AG04450 (cell line): ENCODE measurements around the gene ADAMTS2. TPM values are rescaled to one million over a fixed set of nuclear protein-coding genes. Genes with fewer than 3 reads are reported as not detected.

Experiments used
- CTCF ChIA-PET: fragments of 300-600, 350-600 bp; formaldehyde crosslinking; extraction: SDS; loops from one replicate; lab custom pipeline; 2022; ENCODE audit warnings: antibody characterized with exemption, inconsistent platforms; lab: Charles Lee
- POLR2A ChIA-PET: fragments of 350-600 bp; formaldehyde crosslinking; extraction: SDS; loops from one replicate; lab custom pipeline; 2021; ENCODE audit warnings: antibody characterized with exemption, inconsistent platforms; lab: Yijun Ruan, JAX
- DNase-seq: peaks from one replicate; pipeline ENCODE4 v3.0.0-alpha.2; 2011; ENCODE audit warnings: low read depth, low spot score
- H3K27ac ChIP-seq: one replicate; pipeline ENCODE4 v1.5.1; 2012; ENCODE audit warnings: low read depth, low read length, control low read depth
- H3K27me3 ChIP-seq: one replicate; pipeline ENCODE4 v1.6.0; 2012; ENCODE audit warnings: low read length; ENCODE audit not compliant: control insufficient read depth, insufficient read depth
- H3K4me3 ChIP-seq: 2 replicates; pipeline ENCODE4 v1.5.1; 2011; ENCODE audit warnings: mild to moderate bottlenecking, low read depth, low read length, control low read depth
- H3K9me3 ChIP-seq: 2 replicates; pipeline ENCODE4 v1.5.1; 2012; ENCODE audit warnings: low read length; ENCODE audit not compliant: control insufficient read depth, insufficient read depth
- polyA plus RNA-seq: library from polyadenylated mRNA; depleted of rRNA; stranded (reverse); fragments of >200 nt; gene quantifications from 2 replicates; pipeline ENCODE4 v1.2.3, GENCODE V29; 2011
- TF ChIP-seq, protein P1 (sequence below): IDR thresholded peaks from 2 replicates; pipeline ENCODE4 v1.5.1; 2011; ENCODE audit warnings: low read depth, low read length, control low read depth, inconsistent platforms

The ADAMTS2 gene
- polyA plus RNA-seq, 1 experiment: 22.6 TPM

DNA sequence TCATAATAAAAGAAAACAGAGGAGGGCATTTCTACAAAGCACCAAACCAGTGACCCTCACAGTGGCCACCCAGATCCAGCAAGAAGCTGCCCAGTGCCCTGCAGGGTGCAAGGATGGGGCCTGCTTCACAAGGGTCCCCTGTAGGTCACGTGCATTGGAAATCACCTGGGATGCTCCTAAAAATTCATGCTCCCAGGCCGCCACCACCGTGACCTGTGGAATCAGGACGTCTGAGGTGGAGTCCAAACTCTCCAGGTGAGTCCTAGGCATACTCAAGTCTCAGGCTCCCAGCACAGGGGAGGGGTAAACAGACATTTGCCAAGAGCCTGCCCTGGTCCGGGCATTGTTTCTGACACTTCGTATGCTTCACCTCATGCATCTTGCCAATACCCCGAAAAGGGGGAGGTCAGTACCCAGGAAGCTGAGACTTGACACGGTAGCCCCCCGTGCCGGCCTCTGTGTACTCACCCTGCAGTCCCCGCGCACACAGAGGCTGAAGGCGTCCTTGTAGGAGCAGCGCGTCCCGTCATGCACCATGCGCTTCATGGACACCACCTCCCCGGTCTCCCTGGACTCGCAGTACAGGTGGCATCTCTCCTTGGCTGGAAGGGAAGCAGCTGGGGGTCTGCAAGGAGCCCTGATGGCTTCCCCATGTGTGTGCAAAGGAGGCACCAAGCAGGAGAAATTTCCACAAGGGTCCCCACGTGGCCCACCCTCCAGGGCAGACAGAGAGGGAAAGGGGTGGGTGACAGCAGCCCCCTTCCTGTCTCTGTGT lies 209.6 kb downstream of the ADAMTS2 start:
- no peak overlapping the region for H3K27ac ChIP-seq
- no peak for DNase-seq
- TF ChIP-seq, protein P1, sequence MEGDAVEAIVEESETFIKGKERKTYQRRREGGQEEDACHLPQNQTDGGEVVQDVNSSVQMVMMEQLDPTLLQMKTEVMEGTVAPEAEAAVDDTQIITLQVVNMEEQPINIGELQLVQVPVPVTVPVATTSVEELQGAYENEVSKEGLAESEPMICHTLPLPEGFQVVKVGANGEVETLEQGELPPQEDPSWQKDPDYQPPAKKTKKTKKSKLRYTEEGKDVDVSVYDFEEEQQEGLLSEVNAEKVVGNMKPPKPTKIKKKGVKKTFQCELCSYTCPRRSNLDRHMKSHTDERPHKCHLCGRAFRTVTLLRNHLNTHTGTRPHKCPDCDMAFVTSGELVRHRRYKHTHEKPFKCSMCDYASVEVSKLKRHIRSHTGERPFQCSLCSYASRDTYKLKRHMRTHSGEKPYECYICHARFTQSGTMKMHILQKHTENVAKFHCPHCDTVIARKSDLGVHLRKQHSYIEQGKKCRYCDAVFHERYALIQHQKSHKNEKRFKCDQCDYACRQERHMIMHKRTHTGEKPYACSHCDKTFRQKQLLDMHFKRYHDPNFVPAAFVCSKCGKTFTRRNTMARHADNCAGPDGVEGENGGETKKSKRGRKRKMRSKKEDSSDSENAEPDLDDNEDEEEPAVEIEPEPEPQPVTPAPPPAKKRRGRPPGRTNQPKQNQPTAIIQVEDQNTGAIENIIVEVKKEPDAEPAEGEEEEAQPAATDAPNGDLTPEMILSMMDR: no peak
- CTCF ChIA-PET: interaction anchor here (0.6 kb wide), 1 partner anchor 29 kb away, joined by 4 read pairs; no protein-coding TSS in a partner anchor
- no peaks in the 10 kb centered on the region for H3K27me3 ChIP-seq
- POLR2A ChIA-PET: no interaction called here
- H3K4me3 ChIP-seq: no peak overlapping the region
- peaks cover 60% of the 10 kb centered on the region for H3K9me3 ChIP-seq

DNA sequence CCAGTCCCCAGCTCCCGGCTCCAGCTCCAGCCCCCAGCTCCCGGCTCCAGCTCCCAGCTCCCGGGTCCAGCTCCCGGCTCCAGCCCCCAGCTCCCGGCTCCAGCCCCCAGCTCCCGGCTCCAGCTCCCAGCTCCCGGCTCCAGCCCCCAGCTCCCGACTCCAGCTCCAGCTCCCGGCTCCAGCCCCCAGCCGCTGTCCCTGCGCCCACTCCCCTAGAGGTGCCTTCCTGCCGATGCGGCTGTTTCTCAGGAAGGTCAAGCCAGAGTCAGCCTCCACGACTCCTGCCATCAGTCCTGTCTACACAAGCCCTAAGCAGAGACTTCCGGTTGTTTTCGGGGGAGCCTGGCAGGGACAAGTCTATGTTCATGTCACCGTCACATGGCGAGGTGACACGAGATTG lies 210.3 kb downstream of the ADAMTS2 start:
- no peak for DNase-seq
- POLR2A ChIA-PET: no interaction called here

DNA sequence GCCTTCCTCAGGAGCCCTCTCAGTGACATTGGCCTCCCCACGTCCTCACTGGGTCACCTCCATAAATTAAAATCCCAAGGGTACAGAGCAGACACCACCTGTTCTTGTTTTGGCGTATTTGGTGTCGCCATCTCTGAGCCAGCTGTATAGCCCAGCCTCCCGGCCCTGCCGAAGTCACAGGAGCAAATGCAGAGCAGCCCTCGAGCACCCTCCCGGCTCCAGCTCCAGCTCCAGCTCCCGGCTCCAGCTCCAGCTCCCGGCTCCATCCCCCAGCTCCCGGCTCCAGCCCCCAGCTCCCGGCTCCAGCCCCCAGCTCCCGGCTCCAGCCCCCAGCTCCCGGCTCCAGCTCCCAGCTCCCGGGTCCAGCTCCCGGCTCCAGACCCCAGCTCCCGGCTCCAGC lies 210.8 kb downstream of the ADAMTS2 start:
- POLR2A ChIA-PET: no interaction called here
- H3K27ac ChIP-seq: no peak overlapping the region
- TF ChIP-seq, protein P1: no peak
- H3K27me3 ChIP-seq: no peaks in the 10 kb centered on the region
- H3K9me3 ChIP-seq: peaks cover 64% of the 10 kb centered on the region
- no peak overlapping the region for H3K4me3 ChIP-seq
- no peak for DNase-seq
- CTCF ChIA-PET: no interaction called here

More for the DNA sequence above, 210.3 kb downstream of the ADAMTS2 start:
- no peak overlapping the region for H3K27ac ChIP-seq
- no peak overlapping the region for H3K4me3 ChIP-seq
- peaks cover 65% of the 10 kb centered on the region for H3K9me3 ChIP-seq
- H3K27me3 ChIP-seq: no peaks in the 10 kb centered on the region
- CTCF ChIA-PET: interaction anchor here (0.6 kb wide), 1 partner anchor 30 kb away, joined by 4 read pairs; no protein-coding TSS in a partner anchor
- TF ChIP-seq, protein P1: no peak

DNA sequence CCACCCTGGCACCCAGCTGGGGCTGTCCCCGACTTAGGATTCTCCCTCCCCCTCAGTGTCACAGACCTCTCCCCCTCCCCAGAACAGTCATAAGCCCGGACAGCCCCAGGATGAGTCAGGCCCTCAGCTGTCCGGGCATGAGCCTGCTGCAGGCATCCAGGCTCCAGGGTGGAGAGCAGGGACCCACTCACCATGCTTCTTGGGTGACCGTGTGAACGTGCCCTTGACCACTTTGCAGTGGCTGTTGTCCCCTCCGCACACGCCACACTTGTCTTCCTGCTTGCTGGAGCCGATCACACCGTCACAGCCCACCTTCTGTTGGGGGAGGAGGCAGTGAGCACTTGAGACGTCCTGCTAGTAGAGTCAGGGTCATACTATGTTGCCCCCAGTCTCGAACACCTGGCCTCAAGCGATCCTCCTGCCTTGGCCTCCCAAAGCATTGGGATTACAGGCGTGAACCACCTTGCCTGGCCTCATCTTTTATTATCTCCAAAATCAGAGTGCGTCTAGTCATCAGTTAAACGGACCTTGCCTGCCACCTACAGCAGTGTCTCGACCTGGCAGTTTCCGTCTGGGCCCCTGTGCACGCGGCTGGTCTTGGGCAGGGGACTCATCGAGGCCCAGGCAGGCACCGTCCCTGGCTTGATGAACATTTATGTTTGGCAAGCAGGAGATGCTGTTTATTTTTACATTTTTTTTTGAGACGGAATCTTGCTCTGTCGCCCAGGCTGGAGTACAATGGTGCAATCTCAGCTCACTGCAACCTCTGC lies 212.5 kb downstream of the ADAMTS2 start:
- H3K4me3 ChIP-seq: no peak overlapping the region
- TF ChIP-seq, protein P1: no peak
- H3K9me3 ChIP-seq: peaks cover 55% of the 10 kb centered on the region
- H3K27me3 ChIP-seq: no peaks in the 10 kb centered on the region
- POLR2A ChIA-PET: interaction anchor here (0.7 kb wide), 1 partner anchor 10 kb away, joined by 5 read pairs; no protein-coding TSS in a partner anchor
- H3K27ac ChIP-seq: no peak overlapping the region
- CTCF ChIA-PET: no interaction called here
- no peak for DNase-seq
